SU-DHL-6 (cell line): ENCODE data around the gene SHFL.

ENCODE experiments used
- H2AFZ ChIP-seq: fragments of 200-600 bp; sonication (generic); 2 replicates; pipeline ENCODE4 v1.6.1; 2014; ENCODE audit warnings: low read depth, mild to moderate bottlenecking, moderate library complexity, mixed read lengths, antibody characterized with exemption, low read length; ENCODE audit not compliant: severe bottlenecking
- H3F3A ChIP-seq: fragments of 200-600 bp; shearing (Covaris generic); 2 replicates; pipeline ENCODE4 v1.6.0; 2016; ENCODE audit warnings: antibody characterized with exemption, mild to moderate bottlenecking; ENCODE audit not compliant: insufficient read depth
- H3K27ac ChIP-seq: fragments of 200-600 bp; sonication (generic); 2 replicates; pipeline ENCODE4 v1.5.1; 2016; ENCODE audit warnings: low read depth, mild to moderate bottlenecking, low read length, moderate library complexity, mixed read lengths
- H3K27me3 ChIP-seq: fragments of 200-600 bp; sonication (generic), shearing (Covaris generic); 2 replicates; pipeline ENCODE4 v1.6.0; 2014; ENCODE audit warnings: mild to moderate bottlenecking, low read length
- H3K36me3 ChIP-seq: fragments of 200-600 bp; sonication (generic); 2 replicates; pipeline ENCODE4 v1.6.1; 2014; ENCODE audit warnings: mild to moderate bottlenecking, low read length, mixed read lengths
- H3K4me2 ChIP-seq: fragments of 300-600, 200-600 bp; shearing (Covaris generic), sonication (generic); 2 replicates; pipeline ENCODE4 v1.6.0; 2014; ENCODE audit warnings: low read length, low read depth, mild to moderate bottlenecking; ENCODE audit not compliant: poor library complexity, severe bottlenecking
- H3K4me3 ChIP-seq: fragments of 200-600 bp; sonication (generic); 2 replicates; pipeline ENCODE4 v1.5.1; 2014; ENCODE audit warnings: antibody characterized with exemption, low read length, mild to moderate bottlenecking, mixed read lengths; ENCODE audit not compliant: insufficient read depth, poor library complexity, severe bottlenecking
- H3K79me2 ChIP-seq: fragments of 200-600 bp; sonication (generic); 2 replicates; pipeline ENCODE4 v1.6.1; 2014; ENCODE audit warnings: mild to moderate bottlenecking, low read length, moderate library complexity; ENCODE audit not compliant: insufficient read depth
- H3K9ac ChIP-seq: fragments of 200-600 bp; sonication (generic); 2 replicates; pipeline ENCODE4 v1.7.0; 2014; ENCODE audit warnings: mild to moderate bottlenecking, low read length
- H3K9me2 ChIP-seq: fragments of 200-600 bp; sonication (generic); replicated peaks from 2 replicates; pipeline ENCODE4 v1.6.1; 2014; ENCODE audit warnings: low read length; ENCODE audit not compliant: insufficient read depth
- H3K9me3 ChIP-seq: fragments of 200-600 bp; sonication (generic); 2 replicates; pipeline ENCODE4 v1.6.1; 2014; ENCODE audit warnings: low read length, mixed read lengths; ENCODE audit not compliant: insufficient read depth
- H4K20me1 ChIP-seq: fragments of 200-600 bp; sonication (generic); 2 replicates; pipeline ENCODE4 v1.6.1; 2014; ENCODE audit warnings: low read depth, mild to moderate bottlenecking, antibody characterized with exemption, low read length, moderate library complexity, mixed read lengths
- EZH2phosphoT487 ChIP-seq: fragments of 200-600 bp; sonication (generic), shearing (Covaris generic); conservative IDR thresholded peaks from 2 replicates; pipeline ENCODE4 v1.6.1; 2018; ENCODE audit warnings: mild to moderate bottlenecking, antibody characterized with exemption, low read length, moderate library complexity, mixed read lengths
- TF ChIP-seq, protein P1 (sequence below): fragments of 200-600 bp; sonication (generic); IDR thresholded peaks from one replicate; pipeline ENCODE4 v1.5.1; 2017; ENCODE audit warnings: antibody characterized with exemption, mild to moderate bottlenecking, low read length, moderate library complexity; ENCODE audit not compliant: insufficient read depth, poor library complexity, severe bottlenecking

SHFL gene

DNA sequence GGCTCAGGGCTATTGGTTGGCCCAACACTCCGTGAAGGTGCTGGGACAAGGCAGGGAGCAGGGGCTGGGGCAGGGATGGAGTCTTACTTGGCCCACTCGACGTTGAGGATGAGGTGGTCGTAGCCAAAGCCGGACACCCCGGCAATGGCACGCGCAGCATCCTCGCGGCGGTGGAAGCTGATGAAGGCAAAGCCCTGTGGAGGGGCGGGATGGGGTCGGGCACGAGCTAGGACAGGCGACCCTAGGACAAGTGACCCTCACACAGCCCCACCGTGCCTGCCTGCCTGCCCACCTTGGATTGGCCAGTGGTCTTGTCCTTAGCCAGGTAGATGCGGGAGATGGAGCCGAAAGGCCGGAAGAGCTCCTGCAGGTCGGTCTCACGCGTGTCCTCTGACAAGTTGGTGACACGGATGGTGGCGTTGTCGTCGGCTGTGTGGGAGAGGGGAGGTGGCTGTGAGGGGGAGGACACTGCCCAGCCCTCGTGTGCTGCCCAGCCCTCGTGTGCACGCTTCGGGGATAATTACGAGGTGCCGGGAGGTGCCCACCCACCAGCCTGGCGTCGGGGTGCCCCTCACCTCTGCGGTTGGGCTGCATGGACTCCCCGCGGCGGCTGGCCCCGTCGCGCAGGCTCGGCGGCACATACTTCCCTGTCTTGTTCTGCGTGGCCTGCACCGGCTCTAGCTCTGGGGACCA, 29.4 kb downstream of the SHFL start:
- Histone ChIP-seq H2AFZ (no peak overlapping the region), H3K9me3 (no peaks in the 10 kb centered on the region), H3K4me2 (no peak overlapping the region), H3F3A (peaks cover 22% of the 10 kb centered on the region), H3K36me3 (no peaks in the 10 kb centered on the region), H3K4me3 (no peak overlapping the region), H3K9me2 (no peaks in the 10 kb centered on the region), H3K9ac (no peak overlapping the region), H3K27me3 (no peaks in the 10 kb centered on the region), H3K79me2 (peaks cover 13% of the 10 kb centered on the region), H4K20me1 (no peaks in the 10 kb centered on the region), H3K27ac (no peak overlapping the region)
- TF ChIP-seq EZH2phosphoT487 = no peak
- TF ChIP-seq, protein P1, sequence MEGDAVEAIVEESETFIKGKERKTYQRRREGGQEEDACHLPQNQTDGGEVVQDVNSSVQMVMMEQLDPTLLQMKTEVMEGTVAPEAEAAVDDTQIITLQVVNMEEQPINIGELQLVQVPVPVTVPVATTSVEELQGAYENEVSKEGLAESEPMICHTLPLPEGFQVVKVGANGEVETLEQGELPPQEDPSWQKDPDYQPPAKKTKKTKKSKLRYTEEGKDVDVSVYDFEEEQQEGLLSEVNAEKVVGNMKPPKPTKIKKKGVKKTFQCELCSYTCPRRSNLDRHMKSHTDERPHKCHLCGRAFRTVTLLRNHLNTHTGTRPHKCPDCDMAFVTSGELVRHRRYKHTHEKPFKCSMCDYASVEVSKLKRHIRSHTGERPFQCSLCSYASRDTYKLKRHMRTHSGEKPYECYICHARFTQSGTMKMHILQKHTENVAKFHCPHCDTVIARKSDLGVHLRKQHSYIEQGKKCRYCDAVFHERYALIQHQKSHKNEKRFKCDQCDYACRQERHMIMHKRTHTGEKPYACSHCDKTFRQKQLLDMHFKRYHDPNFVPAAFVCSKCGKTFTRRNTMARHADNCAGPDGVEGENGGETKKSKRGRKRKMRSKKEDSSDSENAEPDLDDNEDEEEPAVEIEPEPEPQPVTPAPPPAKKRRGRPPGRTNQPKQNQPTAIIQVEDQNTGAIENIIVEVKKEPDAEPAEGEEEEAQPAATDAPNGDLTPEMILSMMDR = no peak

DNA sequence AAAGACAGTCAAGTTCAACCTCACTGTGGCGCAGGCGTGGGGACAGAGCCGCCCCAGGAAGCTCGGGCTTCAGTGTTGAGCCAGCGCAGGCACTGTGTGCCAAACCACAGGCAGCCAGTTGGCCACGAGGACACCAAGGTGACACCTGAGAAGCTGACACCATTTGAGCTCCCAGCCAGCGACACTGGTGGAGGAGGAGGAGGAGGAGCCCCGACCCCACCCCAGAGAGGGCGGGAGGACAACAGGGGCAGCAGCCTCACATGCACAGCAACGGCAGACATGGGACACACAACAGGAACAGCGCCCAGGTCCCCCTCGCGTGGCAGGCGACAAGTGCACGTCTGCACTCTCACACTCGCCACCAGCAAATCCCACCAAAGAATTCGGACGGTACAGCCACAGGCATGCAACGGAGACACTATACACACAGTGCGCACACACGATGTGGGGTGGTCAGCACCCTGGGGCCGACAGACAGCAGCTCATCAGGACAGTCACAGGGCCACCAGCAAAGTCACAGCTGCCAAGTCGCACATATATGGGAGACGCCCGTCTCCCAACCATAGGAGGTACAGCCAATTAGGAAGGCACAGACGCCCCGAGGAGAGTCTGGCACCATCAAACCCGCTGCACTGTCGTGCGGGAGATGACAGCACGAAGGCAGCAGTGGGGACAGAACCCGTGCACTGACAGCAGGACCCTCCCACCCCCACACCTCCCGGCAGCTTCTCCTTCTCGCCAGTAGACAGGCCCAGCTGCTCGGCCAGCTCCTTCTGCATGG, 30.2 kb downstream of the SHFL start:
- peaks cover 29% of the 10 kb centered on the region for H3F3A ChIP-seq
- H3K9me2 ChIP-seq = no peaks in the 10 kb centered on the region
- H4K20me1 ChIP-seq = no peaks in the 10 kb centered on the region
- H3K9ac ChIP-seq = no peak overlapping the region
- no peak overlapping the region for H3K4me3 ChIP-seq
- H3K79me2 ChIP-seq = peaks cover 13% of the 10 kb centered on the region
- no peak overlapping the region for H2AFZ ChIP-seq
- H3K9me3 ChIP-seq = no peaks in the 10 kb centered on the region
- TF ChIP-seq, protein P1 = no peak
- H3K27ac ChIP-seq = no peak overlapping the region
- H3K27me3 ChIP-seq = no peaks in the 10 kb centered on the region
- H3K36me3 ChIP-seq = no peaks in the 10 kb centered on the region
- H3K4me2 ChIP-seq = no peak overlapping the region

DNA sequence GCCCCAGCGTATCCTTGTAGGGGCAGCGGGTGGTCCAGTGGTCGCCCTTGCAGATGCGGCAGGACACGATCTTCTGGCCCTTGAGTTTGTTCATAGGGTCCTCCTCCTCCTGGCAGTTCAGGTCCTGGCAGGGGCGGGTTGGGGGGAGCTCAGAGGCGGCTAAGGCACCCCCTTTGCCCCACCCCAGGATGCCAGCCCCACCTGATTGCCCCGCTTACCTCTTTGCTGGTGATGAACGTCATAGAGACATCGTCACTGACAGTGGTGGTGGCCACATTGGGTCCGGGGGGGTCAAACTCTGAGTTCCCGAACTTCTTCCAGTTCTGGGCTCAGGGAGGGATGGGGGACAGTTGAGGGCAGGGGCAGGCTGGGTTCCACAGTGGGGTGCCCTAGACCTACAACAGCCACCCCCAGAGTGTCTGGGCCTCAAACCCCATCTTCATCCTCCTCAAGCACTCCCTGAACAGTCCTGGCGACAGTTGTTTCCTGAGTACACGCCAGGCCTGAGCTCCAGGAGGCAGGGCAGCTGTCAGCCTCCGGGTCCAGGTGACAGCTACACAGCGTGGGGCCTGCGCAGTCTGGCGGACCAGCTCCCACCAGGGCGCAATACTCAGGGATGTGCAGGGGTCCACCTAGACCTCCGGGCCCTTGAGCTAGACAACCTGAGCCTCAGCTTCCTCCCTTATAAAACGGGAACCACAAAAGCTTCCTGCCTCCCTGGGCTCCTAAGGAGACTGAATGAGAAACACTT, 30.9 kb downstream of the SHFL start:
- no peak overlapping the region for H3K27ac ChIP-seq
- peaks cover 13% of the 10 kb centered on the region for H3K79me2 ChIP-seq
- H3K9me2 ChIP-seq = no peaks in the 10 kb centered on the region
- TF ChIP-seq, protein P1 = no peak
- TF ChIP-seq EZH2phosphoT487 = no peak
- no peak overlapping the region for H3K4me2 ChIP-seq
- H3K27me3 ChIP-seq = no peaks in the 10 kb centered on the region
- no peaks in the 10 kb centered on the region for H4K20me1 ChIP-seq
- peaks cover 30% of the 10 kb centered on the region for H3F3A ChIP-seq
- no peak overlapping the region for H3K9ac ChIP-seq
- H2AFZ ChIP-seq = no peak overlapping the region
- H3K4me3 ChIP-seq = no peak overlapping the region
- H3K36me3 ChIP-seq = no peaks in the 10 kb centered on the region
- H3K9me3 ChIP-seq = no peaks in the 10 kb centered on the region
